GM23338 (cell line): Measurements from ENCODE around the gene HMGCS1.

ENCODE experiments used
- EZH2 ChIP-seq: fragments of 200-600 bp; sonication (generic); IDR thresholded peaks from one replicate; pipeline ENCODE4 v1.8.0; 2017; ENCODE audit warnings: antibody characterized with exemption, mild to moderate bottlenecking, low read depth; ENCODE audit not compliant: unreplicated experiment
- POLR2AphosphoS5 ChIP-seq: IDR thresholded peaks from 2 replicates; pipeline ENCODE4 v1.6.1; 2016; ENCODE audit warnings: antibody characterized with exemption, low read depth
- TF ChIP-seq, protein P1 (sequence below), 2 experiments: fragments of 200-600 bp in 1 of 2; sonication (generic) in 1 of 2; conservative IDR thresholded peaks; 2 replicates each; pipeline versions ENCODE4 v1.5.1 to v1.6.1; 2016 to 2017; ENCODE audit warnings: antibody characterized with exemption in 2 of 2, low read depth in 2 of 2, mild to moderate bottlenecking in 2 of 2, moderate library complexity in 1 of 2

DNA sequence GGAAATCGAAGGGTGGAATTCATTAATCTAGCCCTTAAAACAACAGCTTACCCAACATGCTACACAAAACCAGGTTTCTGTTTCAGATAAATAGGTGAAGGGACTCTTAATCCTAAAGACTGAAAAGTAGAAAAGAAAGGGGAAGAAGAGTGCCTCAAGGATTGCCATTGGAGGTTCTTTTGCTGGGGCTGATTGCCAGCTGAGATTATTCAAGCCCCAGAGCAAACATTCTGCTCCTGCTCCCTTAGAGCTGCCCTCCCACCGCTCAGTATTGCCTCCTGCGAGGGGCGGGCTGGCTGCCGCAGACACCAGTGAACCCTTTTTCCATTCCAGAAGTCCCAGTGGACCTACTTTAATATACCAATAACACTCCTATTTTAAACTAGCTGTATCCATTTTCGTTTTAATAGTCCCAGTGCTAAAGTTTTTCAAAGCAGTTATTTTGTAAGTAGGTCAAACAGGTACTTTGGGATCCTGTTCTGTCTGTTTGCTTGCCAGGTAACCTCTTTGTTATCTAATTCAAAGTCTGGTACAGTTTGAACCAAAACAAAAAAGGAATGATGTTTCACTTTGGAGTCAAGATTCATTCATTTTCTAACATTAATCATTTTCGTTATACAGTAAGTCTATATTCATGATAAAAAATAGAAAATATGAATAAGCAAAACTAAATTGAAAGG is 38.6 kb downstream of the HMGCS1 start:
- TF ChIP-seq, protein P1, sequence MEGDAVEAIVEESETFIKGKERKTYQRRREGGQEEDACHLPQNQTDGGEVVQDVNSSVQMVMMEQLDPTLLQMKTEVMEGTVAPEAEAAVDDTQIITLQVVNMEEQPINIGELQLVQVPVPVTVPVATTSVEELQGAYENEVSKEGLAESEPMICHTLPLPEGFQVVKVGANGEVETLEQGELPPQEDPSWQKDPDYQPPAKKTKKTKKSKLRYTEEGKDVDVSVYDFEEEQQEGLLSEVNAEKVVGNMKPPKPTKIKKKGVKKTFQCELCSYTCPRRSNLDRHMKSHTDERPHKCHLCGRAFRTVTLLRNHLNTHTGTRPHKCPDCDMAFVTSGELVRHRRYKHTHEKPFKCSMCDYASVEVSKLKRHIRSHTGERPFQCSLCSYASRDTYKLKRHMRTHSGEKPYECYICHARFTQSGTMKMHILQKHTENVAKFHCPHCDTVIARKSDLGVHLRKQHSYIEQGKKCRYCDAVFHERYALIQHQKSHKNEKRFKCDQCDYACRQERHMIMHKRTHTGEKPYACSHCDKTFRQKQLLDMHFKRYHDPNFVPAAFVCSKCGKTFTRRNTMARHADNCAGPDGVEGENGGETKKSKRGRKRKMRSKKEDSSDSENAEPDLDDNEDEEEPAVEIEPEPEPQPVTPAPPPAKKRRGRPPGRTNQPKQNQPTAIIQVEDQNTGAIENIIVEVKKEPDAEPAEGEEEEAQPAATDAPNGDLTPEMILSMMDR (conservative IDR thresholded peaks at IDR 0.05; ENCODE audit: low read depth in 2 of 2) = no peak
- TF ChIP-seq EZH2 = no peak
- TF ChIP-seq POLR2AphosphoS5 = no peak
